Pons (tissue), 1 donor: ENCODE data around the gene KRT80.

Source experiments
- DNase-seq: peaks from one replicate; pipeline ENCODE4 v3.0.0-alpha.2; 2016; ENCODE audit warnings: low spot score

Gene KRT80

GRCh38 chr12:52228931-52229330 is 37.1 kb upstream of the KRT80 start:
- DNase-seq = no peak

GRCh38 chr12:52228366-52228765 is 36.6 kb upstream of the KRT80 start:
- no peak for DNase-seq

DNA sequence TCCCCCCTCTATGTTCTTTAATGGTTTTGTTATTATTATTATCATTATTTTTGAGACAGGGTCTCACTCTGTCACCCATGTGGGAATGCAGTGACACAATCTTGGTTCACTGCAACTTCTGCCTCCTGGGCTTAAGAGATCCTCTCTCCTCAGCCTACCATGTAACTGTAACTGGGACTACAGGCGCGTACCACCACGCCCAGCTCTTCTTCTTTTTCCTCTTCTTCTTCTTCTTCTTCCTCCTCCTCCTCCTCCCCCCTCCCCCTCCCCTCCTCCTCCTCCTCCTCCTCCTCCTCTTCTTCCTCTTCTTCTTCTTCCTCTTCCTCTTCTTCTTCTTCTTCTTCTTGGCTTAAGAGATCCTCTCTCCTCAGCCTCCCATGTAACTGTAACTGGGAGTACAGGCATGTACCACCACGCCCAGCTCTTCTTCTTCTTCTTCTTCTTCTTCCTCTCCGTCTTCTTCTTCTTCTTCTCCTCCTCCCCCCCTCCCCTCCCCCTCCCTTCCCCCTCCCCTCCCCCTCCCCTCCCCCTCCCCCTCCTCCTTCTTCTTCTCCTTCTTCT is 35.9 kb upstream of the KRT80 start:
- no peak for DNase-seq

GRCh38 chr12:52226446-52226845 is 34.6 kb upstream of the KRT80 start:
- DNase-seq = no peak

DNA sequence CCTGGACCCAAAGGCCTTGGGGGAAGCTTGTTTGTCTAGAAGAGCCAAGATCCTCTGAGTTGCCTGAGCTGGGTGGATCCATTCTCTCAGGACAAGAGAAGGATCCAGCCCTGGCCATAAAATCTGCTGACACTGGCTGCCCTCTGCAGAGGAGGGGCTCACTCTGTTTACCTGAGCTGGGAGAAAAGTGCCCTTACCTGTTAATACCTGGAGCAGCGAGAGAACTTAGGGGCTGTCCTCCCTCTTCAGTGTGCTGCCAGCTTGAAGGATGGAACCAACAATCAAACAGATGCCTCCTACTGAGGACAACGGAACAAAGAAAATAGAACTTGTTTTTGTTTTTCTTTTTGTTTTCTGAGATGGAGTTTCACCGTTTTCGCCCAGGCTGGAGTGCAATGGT is 33.9 kb upstream of the KRT80 start:
- no peak for DNase-seq

DNA sequence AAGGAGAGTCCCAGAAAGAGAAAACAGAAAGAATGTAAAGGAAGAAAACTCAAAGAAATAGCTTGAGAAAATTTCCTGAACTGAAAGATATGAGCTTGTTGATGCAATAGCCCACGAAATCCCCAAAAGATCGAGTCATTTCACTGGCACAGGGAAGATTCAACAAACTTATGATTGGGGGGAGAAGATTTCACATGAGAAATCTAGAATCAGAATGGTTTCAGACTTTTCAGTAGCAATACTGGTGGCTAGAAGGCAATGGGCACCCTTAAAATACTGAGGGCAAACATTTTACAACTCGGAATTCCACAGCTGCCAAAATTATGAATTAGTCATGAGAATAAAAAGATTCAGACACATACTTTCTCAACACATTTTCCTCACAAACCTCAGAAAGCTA is 32.3 kb upstream of the KRT80 start:
- no peak for DNase-seq

GRCh38 chr12:52223406-52224039 is 31.7 kb upstream of the KRT80 start:
- DNase-seq = no peak

- no peak for DNase-seq
Observed at GRCh38 chr12:52222692-52223091, 30.9 kb upstream of the KRT80 start.

GRCh38 chr12:52221912-52222457 is 30.2 kb upstream of the KRT80 start:
- DNase-seq = no peak

DNA sequence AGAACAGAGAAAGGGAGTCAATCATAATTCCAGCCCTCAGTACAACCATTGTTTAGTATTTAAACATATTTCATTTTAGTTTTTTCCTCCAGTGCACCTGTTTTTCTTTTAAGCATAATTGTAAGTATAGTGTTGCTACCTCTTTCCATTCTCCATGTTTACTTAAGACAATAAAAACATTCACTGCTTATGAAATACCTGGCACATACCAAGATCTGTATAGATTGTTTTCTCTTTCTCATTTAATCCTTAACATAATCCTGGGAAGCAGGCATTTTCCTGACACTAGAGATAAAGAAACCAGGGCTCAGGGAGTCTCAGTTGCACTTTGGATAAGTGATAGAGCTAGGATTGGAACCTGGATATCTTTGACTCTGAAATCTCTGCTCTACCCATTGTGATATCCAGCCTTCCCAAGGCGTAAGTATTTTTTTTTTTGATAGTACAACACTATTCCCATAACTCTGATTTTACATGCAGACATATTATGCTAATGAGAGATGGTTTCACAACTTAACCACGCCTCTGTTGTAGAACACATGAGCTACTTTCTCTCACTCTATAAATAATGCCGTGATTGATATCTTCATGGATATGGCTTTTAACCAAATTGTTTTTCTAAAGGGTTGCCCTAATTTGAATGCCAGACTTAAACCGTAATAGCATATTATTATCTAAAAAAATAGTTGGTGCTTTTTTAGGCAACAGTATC is 29.4 kb upstream of the KRT80 start:
- DNase-seq = no peak

DNA sequence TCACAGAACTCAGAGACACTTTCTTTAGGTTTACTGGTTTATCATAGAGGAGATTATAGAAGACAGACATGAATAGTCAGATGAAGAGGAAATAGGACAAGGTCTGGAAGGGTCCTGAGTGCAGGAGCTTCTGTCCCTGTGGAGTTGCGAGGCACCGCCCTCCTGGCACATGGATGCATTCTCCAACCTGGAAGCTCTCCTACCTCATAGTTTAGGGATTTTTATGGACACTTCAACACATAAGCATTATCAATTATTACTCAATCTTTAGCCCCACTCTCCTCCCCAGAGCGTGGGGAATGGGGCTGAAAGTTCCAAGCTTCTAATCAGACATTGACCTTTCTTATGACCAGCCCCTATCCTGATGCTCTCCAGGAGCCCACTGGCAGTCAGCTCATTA is 28.7 kb upstream of the KRT80 start:
- no peak for DNase-seq

GRCh38 chr12:52218001-52218400 is 26.2 kb upstream of the KRT80 start:
- no peak for DNase-seq

DNA sequence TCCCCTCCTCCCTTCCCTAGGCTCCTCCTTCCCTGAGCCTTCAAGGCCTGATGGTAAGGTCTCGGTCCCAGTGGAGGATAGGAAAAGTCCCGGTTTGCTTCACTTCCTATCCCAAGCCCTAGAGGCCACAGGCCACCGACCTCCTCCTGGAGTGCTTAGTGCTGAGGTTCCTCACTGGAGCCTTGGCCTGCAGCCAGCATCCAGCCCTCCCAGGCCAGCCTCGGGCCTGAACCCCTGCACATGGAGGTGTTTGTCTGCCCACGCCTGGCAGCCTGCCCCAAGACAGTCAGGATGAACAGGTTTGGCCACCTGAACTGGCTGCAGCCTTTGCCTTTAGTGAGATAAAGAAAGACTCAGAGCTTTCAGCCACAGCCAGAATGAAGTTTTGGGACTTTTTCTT is 25.4 kb upstream of the KRT80 start:
- DNase-seq = no peak

- no peak for DNase-seq
Observed at GRCh38 chr12:52216807-52217206, 25.0 kb upstream of the KRT80 start.

DNA sequence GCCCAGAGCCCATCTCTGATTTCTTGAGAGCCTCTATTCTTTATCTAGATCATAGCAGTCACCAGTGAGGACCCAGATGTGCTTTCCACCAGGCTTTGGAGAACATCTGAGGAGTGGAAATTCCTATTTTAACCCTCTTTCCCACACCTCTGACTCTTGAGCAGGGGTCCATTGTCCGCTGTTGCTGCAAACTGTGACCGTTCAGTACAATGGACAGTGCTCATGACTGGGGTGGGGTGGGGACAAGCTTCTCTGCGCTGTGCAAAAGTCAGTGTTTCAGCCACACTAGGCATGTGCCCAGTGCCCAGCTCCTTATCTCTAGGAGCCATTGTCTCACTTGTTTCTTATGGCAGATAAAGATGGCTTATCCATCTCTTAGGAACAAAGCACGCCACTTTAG is 24.3 kb upstream of the KRT80 start:
- no peak for DNase-seq

GRCh38 chr12:52215587-52216031 is 23.8 kb upstream of the KRT80 start:
- no peak for DNase-seq

- DNase-seq = no peak
Observed at GRCh38 chr12:52214421-52214802, 22.6 kb upstream of the KRT80 start.

DNA sequence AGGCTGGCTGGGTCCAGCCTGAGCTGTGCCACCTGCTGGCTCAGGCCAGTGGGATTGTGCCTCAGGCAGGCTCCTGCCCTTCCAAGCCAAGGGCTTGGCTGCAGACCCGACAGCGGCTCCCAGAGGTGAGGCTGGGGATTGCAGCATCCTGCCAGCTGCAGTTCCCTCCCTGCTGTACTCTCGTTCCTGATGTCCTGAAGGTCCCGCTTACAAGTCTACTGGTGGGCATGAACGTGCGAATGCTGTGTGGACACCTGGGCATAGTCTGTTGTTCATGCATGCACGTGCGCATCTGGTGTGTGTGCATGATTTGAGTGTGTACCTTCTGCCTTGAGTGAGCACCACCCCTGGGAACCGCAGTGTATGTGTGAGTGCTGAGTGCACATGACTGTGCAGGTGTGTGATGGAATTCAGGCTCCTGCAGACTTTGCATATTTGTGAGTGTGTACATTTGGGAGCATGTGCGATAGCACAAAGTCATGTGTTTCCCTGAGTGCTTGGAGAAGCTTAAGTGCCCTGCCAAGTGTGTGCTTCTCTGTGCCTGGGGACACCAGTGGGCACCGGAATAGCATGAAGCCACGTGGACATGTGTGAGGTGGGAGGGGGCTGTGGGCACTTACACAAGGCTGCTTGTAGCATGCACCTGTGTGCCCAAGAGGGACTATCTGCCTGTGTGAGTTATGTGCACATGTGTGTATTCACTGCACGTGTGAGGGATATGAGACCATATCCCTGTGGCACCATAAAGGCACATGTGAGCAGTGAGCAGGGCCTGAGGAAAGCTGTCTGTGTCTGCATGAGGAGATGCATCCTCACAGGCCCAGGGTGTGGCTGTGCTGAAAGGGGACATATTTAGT is 22.0 kb upstream of the KRT80 start:
- DNase-seq = peak; percentile 62

DNA sequence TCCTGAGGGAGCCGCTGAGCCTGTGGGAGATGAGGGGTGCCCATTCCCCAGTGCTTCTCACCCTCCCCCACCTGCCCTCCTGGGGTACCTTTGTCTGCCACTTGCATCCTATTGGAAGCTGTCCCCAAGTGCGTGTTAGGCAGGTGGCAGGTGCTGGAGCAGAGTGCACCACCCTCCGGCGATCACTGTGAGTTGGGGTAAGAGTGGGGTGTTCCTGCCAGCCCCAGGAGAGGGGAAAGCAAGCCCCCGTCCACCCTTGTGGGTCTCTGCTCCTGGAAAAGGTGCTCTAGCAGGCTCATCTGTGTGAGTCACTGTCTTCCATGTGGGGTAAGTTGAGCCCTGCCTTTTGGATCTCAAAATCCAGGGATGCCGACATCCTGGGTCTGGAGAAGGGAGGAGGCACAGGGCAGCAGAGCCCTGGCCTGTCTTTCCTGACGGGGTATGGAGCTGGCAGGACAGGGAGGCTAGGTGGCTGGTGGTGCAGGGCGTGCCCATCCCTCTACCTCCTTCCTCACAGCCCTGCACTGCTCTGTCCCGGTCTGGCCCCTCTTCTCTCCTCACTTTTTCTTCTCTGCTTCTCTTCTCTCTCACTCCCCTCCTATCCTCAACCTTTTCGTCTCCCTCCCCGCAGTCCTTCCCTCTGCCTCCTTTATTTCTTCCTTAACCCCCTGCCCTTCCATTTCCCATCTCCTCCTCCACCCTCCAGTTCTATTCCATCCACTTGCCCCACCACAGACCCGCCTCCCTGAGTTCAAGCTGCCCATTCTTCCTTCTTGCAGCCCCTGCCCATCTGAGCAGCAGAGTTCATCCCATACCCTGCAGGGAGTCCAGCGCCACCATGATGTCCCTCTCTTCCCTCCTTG is 21.1 kb upstream of the KRT80 start:
- DNase-seq = no peak

GRCh38 chr12:52211716-52212585 is 20.1 kb upstream of the KRT80 start:
- DNase-seq = no peak
